CD8-positive, alpha-beta memory T cell (primary cell): Measurements from ENCODE around the gene DYNLT2B. TPM values are rescaled to one million over a fixed set of nuclear protein-coding genes. Genes with fewer than 3 reads are reported as not detected.
"Not testable (repeated sequence)": the region's sequence is repeated elsewhere in the genome, so short reads cannot be mapped to it uniquely, and the experiment has no call there.

Experiments
- CTCF ChIA-PET: fragments of 350-600 bp; sonication (Branson Sonifier 250); formaldehyde crosslinking; loops from one replicate; lab custom pipeline; 2021; ENCODE audit warnings: antibody characterized with exemption; lab: Charles Lee
- POLR2A ChIA-PET: fragments of 350-600 bp; sonication (Branson Sonifier 250); formaldehyde crosslinking; loops from one replicate; lab custom pipeline; 2021; ENCODE audit warnings: antibody characterized with exemption; lab: Charles Lee
- DNase-seq, 5 donors: peaks; one replicate each; pipeline versions ENCODE4 v3.0.0 to v3.0.0-alpha.2; 2020 to 2022; ENCODE audit warnings: mixed read lengths in 1 of 5
- H3K27ac ChIP-seq: one replicate; pipeline ENCODE4 v1.7.0; 2013; ENCODE audit warnings: low read depth, mild to moderate bottlenecking, low read length, moderate library complexity
- H3K27me3 ChIP-seq: 2 replicates; pipeline ENCODE4 v1.7.0; 2013; ENCODE audit warnings: low read length, mild to moderate bottlenecking; ENCODE audit not compliant: insufficient read depth, poor library complexity, severe bottlenecking
- H3K36me3 ChIP-seq: 2 replicates; pipeline ENCODE4 v1.7.0; 2013; ENCODE audit warnings: mild to moderate bottlenecking, low read length, moderate library complexity; ENCODE audit not compliant: insufficient read depth
- H3K4me1 ChIP-seq: 2 replicates; pipeline ENCODE4 v1.7.0; 2013; ENCODE audit warnings: mild to moderate bottlenecking, low read length, moderate library complexity; ENCODE audit not compliant: insufficient read depth
- H3K4me3 ChIP-seq: 2 replicates; pipeline ENCODE4 v1.7.0; 2013; ENCODE audit warnings: mild to moderate bottlenecking, low read length
- H3K9me3 ChIP-seq: 2 replicates; pipeline ENCODE4 v1.7.0; 2013; ENCODE audit warnings: mild to moderate bottlenecking, low read length
- H3K27ac Mint-ChIP-seq, 8 donors: one replicate each; pipeline ENCODE4 v1.8.0; 2020 to 2021; ENCODE audit warnings: mixed read lengths in 8 of 8, mild to moderate bottlenecking in 6 of 8, inconsistent platforms in 3 of 8, moderate library complexity in 3 of 8
- H3K27me3 Mint-ChIP-seq, 2 donors: one replicate each; pipeline ENCODE4 v1.8.0; 2020 to 2021; ENCODE audit warnings: mixed read lengths in 2 of 2, mild to moderate bottlenecking in 1 of 2, moderate library complexity in 1 of 2
- H3K36me3 Mint-ChIP-seq, 3 donors: one replicate each; pipeline ENCODE4 v1.8.0; 2020 to 2021; ENCODE audit warnings: mixed read lengths in 3 of 3, inconsistent platforms in 1 of 3, mild to moderate bottlenecking in 1 of 3
- H3K4me1 Mint-ChIP-seq, 3 donors: one replicate each; pipeline ENCODE4 v1.8.0; 2020 to 2021; ENCODE audit warnings: mixed read lengths in 3 of 3, inconsistent platforms in 1 of 3, mild to moderate bottlenecking in 1 of 3
- H3K4me3 Mint-ChIP-seq, 7 donors: one replicate each; pipeline ENCODE4 v1.8.0; 2020 to 2021; ENCODE audit warnings: mixed read lengths in 7 of 7, mild to moderate bottlenecking in 6 of 7, moderate library complexity in 4 of 7, inconsistent platforms in 2 of 7
- H3K9me3 Mint-ChIP-seq, 5 donors: one replicate each; pipeline ENCODE4 v1.8.0; 2020 to 2022; ENCODE audit warnings: mixed read lengths in 5 of 5, mild to moderate bottlenecking in 3 of 5, moderate library complexity in 2 of 5, inconsistent platforms in 1 of 5
- polyA plus RNA-seq: library from polyadenylated mRNA; unstranded; fragments of 300-500 nt; fragmentation: Illumina TruSeq; gene quantifications from one replicate; pipeline ENCODE4 v1.2.3, GENCODE V29; 2021
- total RNA-seq, 2 experiments: library from RNA; stranded (reverse); gene quantifications; one replicate each; pipeline ENCODE4 v1.2.3, GENCODE V29; 2021

The DYNLT2B gene
- total and polyA plus RNA-seq, 3 experiments from 2014 or later = 8.6 to 10.9 (median 10.7) TPM

GRCh38 chr3:196323691-196324090 is 5.7 kb upstream of the DYNLT2B start:
- H3K27ac Mint-ChIP-seq = peak overlapping the region in 1 of 8 donors; percentile 78
- CTCF ChIA-PET = no interaction called here
- H3K9me3 Mint-ChIP-seq = no peaks in the 10 kb centered on the region
- no peaks in the 10 kb centered on the region for H3K36me3 ChIP-seq
- DNase-seq = no peak
- H3K4me1 ChIP-seq = no peaks in the 10 kb centered on the region
- no peaks in the 10 kb centered on the region for H3K9me3 ChIP-seq
- no peak overlapping the region for H3K27ac ChIP-seq
- POLR2A ChIA-PET = no interaction called here
- H3K27me3 Mint-ChIP-seq = peaks cover 0 to 3% of the 10 kb centered on the region in 2 donors
- no peaks in the 10 kb centered on the region for H3K27me3 ChIP-seq
- no peak overlapping the region for H3K4me3 ChIP-seq
- no peaks in the 10 kb centered on the region for H3K36me3 Mint-ChIP-seq
- peaks cover 0 to 5% (median 0%) of the 10 kb centered on the region in 3 donors for H3K4me1 Mint-ChIP-seq
- no peak overlapping the region for H3K4me3 Mint-ChIP-seq

- no peak for DNase-seq
- H3K36me3 ChIP-seq = no peaks in the 10 kb centered on the region
- POLR2A ChIA-PET = no interaction called here
- no peaks in the 10 kb centered on the region for H3K9me3 Mint-ChIP-seq
- H3K4me3 Mint-ChIP-seq = no peak overlapping the region
- H3K27ac Mint-ChIP-seq = peak overlapping the region in 1 of 8 donors; percentile 20
- H3K36me3 Mint-ChIP-seq = peaks cover 0 to 2% (median 0%) of the 10 kb centered on the region in 3 donors
- no peak overlapping the region for H3K4me3 ChIP-seq
- peaks cover 0 to 5% (median 0%) of the 10 kb centered on the region in 3 donors for H3K4me1 Mint-ChIP-seq
- H3K27me3 ChIP-seq = no peaks in the 10 kb centered on the region
- peaks cover 0 to 3% of the 10 kb centered on the region in 2 donors for H3K27me3 Mint-ChIP-seq
- CTCF ChIA-PET = no interaction called here
- no peaks in the 10 kb centered on the region for H3K9me3 ChIP-seq
- no peaks in the 10 kb centered on the region for H3K4me1 ChIP-seq
- H3K27ac ChIP-seq = no peak overlapping the region
Observed at GRCh38 chr3:196323016-196323415, 5.0 kb upstream of the DYNLT2B start.

- H3K4me3 ChIP-seq = no peak overlapping the region
- peaks cover 0 to 5% (median 0%) of the 10 kb centered on the region in 3 donors for H3K36me3 Mint-ChIP-seq
- H3K9me3 ChIP-seq = no peaks in the 10 kb centered on the region
- DNase-seq = no peak
- H3K4me3 Mint-ChIP-seq = peak overlapping the region in 1 of 7 donors; percentile 23
- H3K27me3 Mint-ChIP-seq = peaks cover 0 to 2% of the 10 kb centered on the region in 2 donors
- H3K27me3 ChIP-seq = no peaks in the 10 kb centered on the region
- H3K36me3 ChIP-seq = no peaks in the 10 kb centered on the region
- no peaks in the 10 kb centered on the region for H3K9me3 Mint-ChIP-seq
- ChIA-PET CTCF (interaction anchor here (1.5 kb wide), 1 partner anchor 12 kb away, joined by 3 read pairs; no protein-coding TSS in a partner anchor), POLR2A (no interaction called here)
- H3K27ac Mint-ChIP-seq = no peak overlapping the region
- no peaks in the 10 kb centered on the region for H3K4me1 ChIP-seq
- peaks cover 1 to 12% (median 11%) of the 10 kb centered on the region in 3 donors for H3K4me1 Mint-ChIP-seq
- no peak overlapping the region for H3K27ac ChIP-seq
Observed at GRCh38 chr3:196321162-196321561, 3.1 kb upstream of the DYNLT2B start.

DNA sequence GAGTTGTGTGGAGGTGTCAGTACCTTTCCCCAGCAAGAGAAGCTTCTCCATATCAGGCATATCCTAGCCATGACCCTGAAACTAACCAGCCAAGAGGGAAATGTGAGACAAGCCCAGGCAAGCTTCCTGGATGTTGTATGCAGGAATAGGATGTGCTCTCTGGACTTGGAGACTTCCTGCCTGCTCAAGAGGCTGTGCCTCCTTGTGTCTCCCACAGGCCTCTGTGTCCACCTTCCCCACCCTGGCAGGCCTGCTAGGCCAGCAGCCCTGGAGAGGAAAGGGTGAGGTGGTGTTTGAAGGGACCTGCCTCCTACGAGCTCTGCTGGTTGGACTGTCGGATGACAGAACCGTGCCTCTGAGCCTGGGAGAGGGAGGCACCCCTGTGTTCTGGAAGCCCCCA is 2.1 kb upstream of the DYNLT2B start:
- Mint-ChIP-seq H3K27ac (peak overlapping the region in 3 of 8 donors; percentile 29 to 94 (median 65)), H3K36me3 (peaks cover 0 to 5% (median 0%) of the 10 kb centered on the region in 3 donors), H3K4me1 (peaks cover 1 to 12% (median 11%) of the 10 kb centered on the region in 3 donors), H3K27me3 (peaks cover 0 to 2% of the 10 kb centered on the region in 2 donors), H3K4me3 (peak overlapping the region in 5 of 7 donors; percentile 13 to 68 (median 37)), H3K9me3 (no peaks in the 10 kb centered on the region)
- H3K27me3 ChIP-seq = no peaks in the 10 kb centered on the region
- no peak overlapping the region for H3K4me3 ChIP-seq
- no peak for DNase-seq
- ChIA-PET CTCF (interaction anchor here (1.1 to 1.5 kb wide), 2 partner anchors 9 to 13 kb away, joined by 3 to 5 read pairs; no protein-coding TSS in a partner anchor), POLR2A (no interaction called here)
- H3K27ac ChIP-seq = no peak overlapping the region
- no peaks in the 10 kb centered on the region for H3K4me1 ChIP-seq
- no peaks in the 10 kb centered on the region for H3K36me3 ChIP-seq
- no peaks in the 10 kb centered on the region for H3K9me3 ChIP-seq

- Mint-ChIP-seq H3K4me3 (peak overlapping the region; percentile 90 to 97 (median 95)), H3K4me1 (peaks cover 1 to 16% (median 12%) of the 10 kb centered on the region in 3 donors), H3K27ac (peak overlapping the region; percentile 88 to 99 (median 95))
- H3K36me3 ChIP-seq, H3K36me3 Mint-ChIP-seq, H3K9me3 ChIP-seq, H3K9me3 Mint-ChIP-seq, H3K27me3 Mint-ChIP-seq, H3K4me1 ChIP-seq, H3K27me3 ChIP-seq, DNase-seq: not testable (repeated sequence)
- H3K27ac ChIP-seq = peak overlapping the region; percentile 88
- ChIA-PET POLR2A (interaction anchor here (0.6 to 1.3 kb wide), 5 partner anchors 36 to 423 kb away, joined by 3 to 4 read pairs (median 3); partner anchors contain the start of gene UBXN7), CTCF (interaction anchor here (0.7 to 1.5 kb wide), 2 partner anchors 41 to 44 kb away, joined by 3 read pairs; no protein-coding TSS in a partner anchor)
- H3K4me3 ChIP-seq = peak overlapping the region; percentile 83
Observed at GRCh38 chr3:196316799-196317686, 997 bp downstream of the DYNLT2B start.

DNA sequence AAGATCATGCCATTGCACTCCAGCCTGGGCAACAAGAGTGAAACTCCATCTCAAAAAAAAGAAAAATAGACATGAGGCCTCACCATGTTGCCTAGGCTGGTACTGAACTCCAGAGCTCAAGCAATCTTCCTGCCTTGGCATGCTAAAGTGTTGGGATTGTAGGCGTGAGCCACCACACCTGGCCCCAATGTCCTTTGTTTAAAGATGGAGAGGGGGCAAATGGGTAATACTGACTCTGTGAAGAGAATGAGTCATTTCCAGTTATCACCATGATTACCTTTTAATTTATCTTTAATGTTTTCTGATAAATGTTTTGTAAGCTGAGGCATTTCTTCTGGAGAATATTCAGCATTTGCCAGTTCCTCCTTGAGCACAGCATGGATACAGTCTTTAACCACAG is 2.2 kb downstream of the DYNLT2B start:
- peaks cover 0 to 2% of the 10 kb centered on the region in 2 donors for H3K27me3 Mint-ChIP-seq
- DNase-seq = no peak

DNA sequence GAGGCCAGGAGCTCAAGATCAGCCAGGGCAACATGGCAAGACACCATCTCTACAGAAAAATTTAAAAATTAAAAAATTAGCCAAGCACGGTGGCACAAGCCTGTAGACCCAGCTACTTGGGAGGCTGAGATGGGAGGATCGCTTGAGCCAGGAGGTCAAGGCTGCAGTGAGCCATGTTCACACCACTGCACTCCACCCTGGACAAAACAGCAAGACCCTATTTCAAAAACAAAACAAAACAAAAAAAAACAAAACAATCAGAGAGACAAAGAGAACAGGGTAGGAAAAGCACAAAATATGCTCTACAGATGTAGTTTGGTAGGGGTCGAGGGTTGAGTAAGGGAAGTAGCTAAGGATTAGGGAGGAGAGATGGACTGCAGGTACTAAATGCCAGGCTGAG is 3.4 kb downstream of the DYNLT2B start:
- ChIA-PET CTCF (no interaction called here), POLR2A (interaction anchor here (0.9 kb wide), 1 partner anchor 23 kb away, joined by 5 read pairs; no protein-coding TSS in a partner anchor)
- Mint-ChIP-seq H3K4me1 (peaks cover 1 to 16% (median 12%) of the 10 kb centered on the region in 3 donors), H3K4me3 (peak overlapping the region in 1 of 7 donors; percentile 17), H3K9me3 (no peaks in the 10 kb centered on the region), H3K27ac (peak overlapping the region in 7 of 8 donors; percentile 1 to 86 (median 57)), H3K27me3 (peaks cover 0 to 2% of the 10 kb centered on the region in 2 donors), H3K36me3 (peaks cover 0 to 5% (median 0%) of the 10 kb centered on the region in 3 donors)
- Histone ChIP-seq H3K27ac (no peak overlapping the region), H3K36me3 (no peaks in the 10 kb centered on the region), H3K4me3 (no peak overlapping the region), H3K4me1 (no peaks in the 10 kb centered on the region), H3K9me3 (no peaks in the 10 kb centered on the region), H3K27me3 (no peaks in the 10 kb centered on the region)
- no peak for DNase-seq

More for the DNA sequence above, 2.2 kb downstream of the DYNLT2B start:
- ChIA-PET CTCF (no interaction called here), POLR2A (no interaction called here)
- no peaks in the 10 kb centered on the region for H3K4me1 ChIP-seq
- H3K36me3 Mint-ChIP-seq = peaks cover 0 to 5% (median 0%) of the 10 kb centered on the region in 3 donors
- no peaks in the 10 kb centered on the region for H3K27me3 ChIP-seq
- H3K4me3 Mint-ChIP-seq = peak overlapping the region in 1 of 7 donors; percentile 38
- H3K36me3 ChIP-seq = no peaks in the 10 kb centered on the region
- H3K9me3 Mint-ChIP-seq = no peaks in the 10 kb centered on the region
- H3K4me3 ChIP-seq = no peak overlapping the region
- peaks cover 1 to 16% (median 12%) of the 10 kb centered on the region in 3 donors for H3K4me1 Mint-ChIP-seq
- H3K27ac ChIP-seq = no peak overlapping the region
- peak overlapping the region in 4 of 8 donors; percentile 33 to 94 (median 68) for H3K27ac Mint-ChIP-seq
- no peaks in the 10 kb centered on the region for H3K9me3 ChIP-seq
